ENCODE results near the gene TSNAX.

DNA sequence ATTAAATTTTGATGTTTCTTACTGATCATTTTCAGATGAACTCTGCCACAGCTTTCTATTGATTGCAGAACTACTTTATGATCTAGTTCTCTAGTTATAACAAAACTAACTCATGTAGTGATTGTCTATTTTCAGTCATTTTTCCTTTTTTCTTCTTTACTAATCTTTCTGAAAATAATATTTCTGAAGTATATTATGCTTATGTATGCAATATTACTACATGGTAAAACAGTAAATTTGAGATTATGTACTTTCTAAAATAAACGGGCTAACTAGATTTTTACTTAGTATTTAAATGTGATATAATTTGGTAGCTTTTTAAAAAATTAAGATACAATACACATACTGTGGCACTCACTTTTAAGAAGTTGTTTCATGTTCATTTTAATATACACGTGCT is 7.6 kb downstream of the TSNAX start:
- TF ChIP-seq EZH2 (IDR thresholded peaks at IDR 0.05) (no peak), EZH2phosphoT487 (IDR thresholded peaks at IDR 0.05) (no peak)
- TF ChIP-seq, protein P1, sequence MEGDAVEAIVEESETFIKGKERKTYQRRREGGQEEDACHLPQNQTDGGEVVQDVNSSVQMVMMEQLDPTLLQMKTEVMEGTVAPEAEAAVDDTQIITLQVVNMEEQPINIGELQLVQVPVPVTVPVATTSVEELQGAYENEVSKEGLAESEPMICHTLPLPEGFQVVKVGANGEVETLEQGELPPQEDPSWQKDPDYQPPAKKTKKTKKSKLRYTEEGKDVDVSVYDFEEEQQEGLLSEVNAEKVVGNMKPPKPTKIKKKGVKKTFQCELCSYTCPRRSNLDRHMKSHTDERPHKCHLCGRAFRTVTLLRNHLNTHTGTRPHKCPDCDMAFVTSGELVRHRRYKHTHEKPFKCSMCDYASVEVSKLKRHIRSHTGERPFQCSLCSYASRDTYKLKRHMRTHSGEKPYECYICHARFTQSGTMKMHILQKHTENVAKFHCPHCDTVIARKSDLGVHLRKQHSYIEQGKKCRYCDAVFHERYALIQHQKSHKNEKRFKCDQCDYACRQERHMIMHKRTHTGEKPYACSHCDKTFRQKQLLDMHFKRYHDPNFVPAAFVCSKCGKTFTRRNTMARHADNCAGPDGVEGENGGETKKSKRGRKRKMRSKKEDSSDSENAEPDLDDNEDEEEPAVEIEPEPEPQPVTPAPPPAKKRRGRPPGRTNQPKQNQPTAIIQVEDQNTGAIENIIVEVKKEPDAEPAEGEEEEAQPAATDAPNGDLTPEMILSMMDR (IDR thresholded peaks at IDR 0.05) = no peak
